ENCODE results near the gene TTC28.
A peak's percentile ranks its signal among the peaks of the same experiment; 100 is the strongest.

TTC28 gene

DNA sequence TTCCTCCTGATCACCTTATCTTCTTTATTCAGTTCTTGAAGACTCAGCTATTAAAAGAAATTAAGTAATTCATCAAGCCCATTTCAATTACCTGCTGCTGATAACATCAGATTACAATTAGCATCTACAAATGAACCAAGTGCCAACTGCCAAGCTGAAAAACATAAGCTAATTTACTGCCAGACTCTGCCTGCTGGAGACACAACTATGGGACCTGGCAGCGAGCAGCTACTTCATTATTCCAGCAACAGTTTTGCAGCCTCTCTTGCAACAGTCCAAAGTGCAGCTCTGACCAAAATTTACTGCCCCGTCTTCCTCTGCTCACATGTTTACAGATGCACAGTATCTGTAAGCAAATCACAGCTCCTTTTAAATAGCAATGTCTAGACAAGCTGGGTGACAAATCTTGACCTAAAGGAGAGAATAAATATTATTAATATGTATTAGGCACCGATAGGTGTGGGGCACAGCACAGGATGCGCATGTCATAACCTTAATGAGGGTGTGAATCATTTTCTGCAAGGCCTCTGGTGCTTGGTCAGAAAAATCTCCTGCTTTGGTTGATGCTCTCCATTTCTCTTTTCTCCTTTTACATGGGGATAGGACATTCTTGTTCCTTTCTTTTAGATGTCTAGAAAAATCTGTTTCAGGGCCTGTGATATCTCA, 528.4 kb downstream of the TTC28 start:
- peaks cover 24% of the 10 kb centered on the region for H3K4me1 Mint-ChIP-seq
- H3K9me3 Mint-ChIP-seq = peaks cover 4% of the 10 kb centered on the region
- no peak for DNase-seq
- no peak overlapping the region for H3K4me3 Mint-ChIP-seq
- no peak overlapping the region for H3K27ac Mint-ChIP-seq
- H3K36me3 Mint-ChIP-seq (ENCODE audit: low read depth) = peaks cover 17% of the 10 kb centered on the region
- TF ChIP-seq, protein P1, sequence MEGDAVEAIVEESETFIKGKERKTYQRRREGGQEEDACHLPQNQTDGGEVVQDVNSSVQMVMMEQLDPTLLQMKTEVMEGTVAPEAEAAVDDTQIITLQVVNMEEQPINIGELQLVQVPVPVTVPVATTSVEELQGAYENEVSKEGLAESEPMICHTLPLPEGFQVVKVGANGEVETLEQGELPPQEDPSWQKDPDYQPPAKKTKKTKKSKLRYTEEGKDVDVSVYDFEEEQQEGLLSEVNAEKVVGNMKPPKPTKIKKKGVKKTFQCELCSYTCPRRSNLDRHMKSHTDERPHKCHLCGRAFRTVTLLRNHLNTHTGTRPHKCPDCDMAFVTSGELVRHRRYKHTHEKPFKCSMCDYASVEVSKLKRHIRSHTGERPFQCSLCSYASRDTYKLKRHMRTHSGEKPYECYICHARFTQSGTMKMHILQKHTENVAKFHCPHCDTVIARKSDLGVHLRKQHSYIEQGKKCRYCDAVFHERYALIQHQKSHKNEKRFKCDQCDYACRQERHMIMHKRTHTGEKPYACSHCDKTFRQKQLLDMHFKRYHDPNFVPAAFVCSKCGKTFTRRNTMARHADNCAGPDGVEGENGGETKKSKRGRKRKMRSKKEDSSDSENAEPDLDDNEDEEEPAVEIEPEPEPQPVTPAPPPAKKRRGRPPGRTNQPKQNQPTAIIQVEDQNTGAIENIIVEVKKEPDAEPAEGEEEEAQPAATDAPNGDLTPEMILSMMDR (IDR thresholded peaks at IDR 0.05) = no peak
- H3K27me3 Mint-ChIP-seq (ENCODE audit: low read depth, poor library complexity) = peaks cover 3% of the 10 kb centered on the region

DNA sequence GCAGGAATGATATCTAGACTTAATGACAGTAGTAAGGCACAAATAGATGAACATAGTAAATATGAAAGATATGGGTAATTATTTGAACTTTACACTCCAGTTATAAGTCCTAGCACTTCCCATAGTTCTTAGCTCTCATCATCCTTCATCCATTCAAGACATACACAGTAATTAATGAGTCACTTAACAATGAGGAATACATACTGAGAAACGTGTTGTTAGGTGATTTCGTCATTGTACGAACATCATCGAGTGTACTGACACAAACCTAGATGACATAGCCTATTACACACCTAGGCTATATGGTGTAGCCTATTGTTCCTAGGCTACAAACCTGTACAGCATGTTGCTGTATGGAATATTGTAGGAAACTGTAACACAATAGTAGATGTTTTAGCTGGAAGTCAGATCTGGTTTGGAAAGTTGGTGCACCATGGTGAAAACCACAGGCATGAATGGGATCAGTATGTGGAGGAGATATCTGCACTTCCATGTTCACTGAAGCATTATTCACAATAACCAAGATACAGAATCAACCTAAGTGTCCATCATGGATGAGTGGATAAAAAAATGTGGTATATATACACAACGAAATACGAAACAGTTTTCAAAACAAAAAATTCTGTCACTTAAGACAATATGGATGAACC, 530.7 kb downstream of the TTC28 start:
- Mint-ChIP-seq H3K4me1 (peaks cover 47% of the 10 kb centered on the region), H3K9me3 (no peaks in the 10 kb centered on the region), H3K27ac (no peak overlapping the region), H3K36me3 (ENCODE audit: low read depth) (no peaks in the 10 kb centered on the region), H3K27me3 (ENCODE audit: low read depth, poor library complexity) (no peaks in the 10 kb centered on the region), H3K4me3 (no peak overlapping the region)
- TF ChIP-seq, protein P1 (IDR thresholded peaks at IDR 0.05) = no peak
- DNase-seq = no peak

DNA sequence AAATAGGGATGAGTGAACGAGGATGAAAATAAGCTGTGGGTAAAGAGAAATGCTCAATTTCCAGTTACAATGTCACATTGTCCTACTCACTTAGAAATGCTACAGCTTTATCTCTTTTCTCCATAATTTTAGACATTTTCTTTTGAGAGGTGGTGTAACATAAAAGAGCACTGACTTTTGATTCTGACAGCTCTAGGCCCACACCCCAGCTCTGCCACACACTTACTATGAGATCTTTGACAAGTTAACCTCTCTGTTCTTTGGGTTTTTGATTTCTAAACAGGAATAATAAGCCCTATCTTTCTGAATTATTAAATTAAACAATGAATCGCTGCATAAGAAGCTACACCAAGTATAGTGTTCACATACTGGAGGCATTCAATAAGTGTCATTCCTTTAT, 532.2 kb downstream of the TTC28 start:
- DNase-seq = no peak
- H3K9me3 Mint-ChIP-seq = no peaks in the 10 kb centered on the region
- H3K4me1 Mint-ChIP-seq = peaks cover 62% of the 10 kb centered on the region
- H3K27me3 Mint-ChIP-seq (ENCODE audit: low read depth, poor library complexity) = no peaks in the 10 kb centered on the region
- TF ChIP-seq, protein P1 (IDR thresholded peaks at IDR 0.05) = no peak
- H3K4me3 Mint-ChIP-seq = no peak overlapping the region
- H3K27ac Mint-ChIP-seq = peak overlapping the region; percentile 16
- no peaks in the 10 kb centered on the region for H3K36me3 Mint-ChIP-seq (ENCODE audit: low read depth)

DNA sequence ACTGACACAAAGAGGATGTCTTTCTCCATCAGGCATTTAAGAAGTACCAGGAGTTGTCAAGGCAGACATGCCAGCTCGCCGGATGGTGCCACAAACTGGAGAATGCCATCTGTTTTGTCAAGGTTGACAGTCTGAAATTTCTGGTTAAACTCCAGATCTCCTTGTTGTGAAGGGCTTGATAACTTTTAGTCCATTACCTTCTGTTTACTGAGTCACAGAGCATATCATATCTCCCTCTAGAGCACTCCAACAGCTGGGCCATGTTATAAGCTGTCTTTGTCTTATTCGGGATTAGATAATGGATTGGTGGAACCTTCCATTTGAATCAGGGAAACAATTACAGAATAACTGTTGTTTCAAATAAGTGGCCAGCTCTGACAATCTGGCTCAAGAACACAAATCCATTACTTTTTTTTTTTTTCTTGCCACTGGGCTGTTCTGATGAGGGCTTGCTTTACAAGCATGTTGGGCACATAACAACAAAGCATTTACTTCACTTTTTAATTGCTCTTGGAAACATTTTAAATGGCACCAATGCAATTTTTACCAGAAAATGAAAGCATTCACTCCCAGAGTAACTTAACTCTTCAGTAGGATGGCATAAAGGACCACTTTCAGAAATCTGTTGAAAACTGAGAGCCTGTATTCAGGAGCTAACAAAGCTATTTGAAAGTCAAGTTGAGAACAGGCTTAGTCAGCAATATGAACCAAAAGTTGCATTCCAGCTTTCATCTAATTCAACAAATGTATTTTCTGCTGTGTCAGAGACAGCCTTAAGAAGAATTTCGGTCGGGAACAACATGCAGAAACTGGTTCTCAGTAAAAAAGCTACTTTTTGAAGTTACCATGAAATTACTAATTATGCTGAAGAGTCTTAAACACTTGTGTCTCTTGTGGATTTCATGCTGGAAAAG, 533.0 kb downstream of the TTC28 start:
- no peak overlapping the region for H3K4me3 Mint-ChIP-seq
- H3K27ac Mint-ChIP-seq = peak overlapping the region; percentile 16
- H3K9me3 Mint-ChIP-seq = no peaks in the 10 kb centered on the region
- no peak for DNase-seq
- no peaks in the 10 kb centered on the region for H3K36me3 Mint-ChIP-seq (ENCODE audit: low read depth)
- no peaks in the 10 kb centered on the region for H3K27me3 Mint-ChIP-seq (ENCODE audit: low read depth, poor library complexity)
- TF ChIP-seq, protein P1 (IDR thresholded peaks at IDR 0.05) = no peak
- H3K4me1 Mint-ChIP-seq = peaks cover 68% of the 10 kb centered on the region

DNA sequence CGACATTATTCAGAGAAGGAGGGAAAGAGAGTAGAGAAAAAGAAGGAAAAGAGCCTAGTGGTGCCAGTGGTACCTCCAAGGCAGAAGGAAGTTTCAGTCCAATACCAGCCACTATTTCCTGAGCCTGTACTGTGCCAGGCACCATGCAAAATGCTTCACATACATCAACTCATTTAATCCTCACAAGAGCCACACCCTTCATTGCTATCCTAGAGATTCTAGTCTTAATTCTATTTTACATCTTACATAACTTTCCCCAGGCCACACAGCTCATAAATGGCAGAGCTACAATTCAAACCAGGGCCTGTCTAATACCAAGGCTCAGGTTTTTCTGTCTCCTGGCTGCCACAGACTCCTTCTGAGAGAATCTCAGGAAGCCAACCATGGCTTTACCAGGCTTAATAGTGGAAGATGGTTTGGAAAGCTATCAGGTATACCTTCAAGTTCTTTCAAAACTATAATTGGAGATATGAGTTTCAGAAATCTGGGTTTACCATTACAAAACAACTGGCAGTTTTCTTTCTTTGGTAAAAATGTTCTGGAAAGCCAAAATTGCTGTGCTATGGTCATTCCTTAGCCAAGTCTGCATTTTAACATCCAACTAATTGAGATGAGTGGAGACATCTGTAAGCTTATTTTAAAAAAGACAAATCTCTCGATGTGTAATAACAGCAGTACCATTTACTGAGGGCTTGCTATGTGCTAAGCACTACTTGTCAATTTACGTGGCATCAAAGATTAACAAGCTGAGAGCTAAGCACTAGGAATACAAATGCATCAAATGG, 535.5 kb downstream of the TTC28 start:
- Mint-ChIP-seq H3K27ac (no peak overlapping the region), H3K9me3 (no peaks in the 10 kb centered on the region), H3K4me3 (no peak overlapping the region), H3K4me1 (peaks cover 85% of the 10 kb centered on the region), H3K36me3 (ENCODE audit: low read depth) (no peaks in the 10 kb centered on the region), H3K27me3 (ENCODE audit: low read depth, poor library complexity) (no peaks in the 10 kb centered on the region)
- no peak for DNase-seq
- TF ChIP-seq, protein P1 (IDR thresholded peaks at IDR 0.05) = no peak
